ENCODE results near the gene PRKCB.

The PRKCB gene

GRCh38 chr16:23803591-23804123 lies 32.1 kb upstream of the PRKCB start:
- no peak overlapping the region for H3K4me3 ChIP-seq (replicated peaks; ENCODE audit: low read depth, low read length)
- peak; percentile 20 for DNase-seq (ENCODE audit: low read depth)
- TF ChIP-seq CTCF (IDR thresholded peaks at IDR 0.05; ENCODE audit: low read length, missing control alignments): peak; percentile 49

- no peak for DNase-seq (ENCODE audit: low read depth)
- H3K4me3 ChIP-seq (replicated peaks; ENCODE audit: low read depth, low read length): no peak overlapping the region
- no peak for TF ChIP-seq CTCF (IDR thresholded peaks at IDR 0.05; ENCODE audit: low read length, missing control alignments)
These were observed 28.8 kb upstream of the PRKCB start for GRCh38 chr16:23807028-23807427.

GRCh38 chr16:23821467-23821866 lies 14.3 kb upstream of the PRKCB start:
- H3K4me3 ChIP-seq (replicated peaks; ENCODE audit: low read depth, low read length): no peak overlapping the region
- DNase-seq (ENCODE audit: low read depth): no peak
- TF ChIP-seq CTCF (IDR thresholded peaks at IDR 0.05; ENCODE audit: low read length, missing control alignments): no peak

- TF ChIP-seq CTCF (IDR thresholded peaks at IDR 0.05; ENCODE audit: low read length, missing control alignments): no peak
- H3K4me3 ChIP-seq (replicated peaks; ENCODE audit: low read depth, low read length): no peak overlapping the region
- no peak for DNase-seq (ENCODE audit: low read depth)
These were observed 13.7 kb upstream of the PRKCB start for GRCh38 chr16:23821875-23822688.

- H3K4me3 ChIP-seq (replicated peaks; ENCODE audit: low read depth, low read length): no peak overlapping the region
- no peak for TF ChIP-seq CTCF (IDR thresholded peaks at IDR 0.05; ENCODE audit: low read length, missing control alignments)
- DNase-seq (ENCODE audit: low read depth): no peak
These were observed 12.1 kb upstream of the PRKCB start for GRCh38 chr16:23823475-23824384.

GRCh38 chr16:23824909-23825308 lies 10.9 kb upstream of the PRKCB start:
- TF ChIP-seq CTCF (IDR thresholded peaks at IDR 0.05; ENCODE audit: low read length, missing control alignments): no peak
- no peak overlapping the region for H3K4me3 ChIP-seq (replicated peaks; ENCODE audit: low read depth, low read length)
- DNase-seq (ENCODE audit: low read depth): no peak

Data from fibroblast of pulmonary artery (primary cell).